GM23338 (cell line): Measurements from ENCODE around the gene PACSIN3.

Experiments
- CREB1 ChIP-seq: fragments of 250-450 bp; sonication (Bioruptor Pico); IDR thresholded peaks from 2 replicates; pipeline ENCODE4 v1.5.0; 2020; ENCODE audit warnings: low read depth, mild to moderate bottlenecking, moderate library complexity
- EZH2 ChIP-seq: fragments of 200-600 bp; sonication (generic); IDR thresholded peaks from one replicate; pipeline ENCODE4 v1.8.0; 2017; ENCODE audit warnings: antibody characterized with exemption, mild to moderate bottlenecking, low read depth; ENCODE audit not compliant: unreplicated experiment
- EZH2phosphoT487 ChIP-seq: fragments of 200-600 bp; sonication (generic); IDR thresholded peaks from one replicate; pipeline ENCODE4 v1.8.1; 2018; ENCODE audit warnings: antibody characterized with exemption; ENCODE audit not compliant: unreplicated experiment
- JUNB ChIP-seq: IDR thresholded peaks from one replicate; pipeline ENCODE4 v1.6.1; 2016; ENCODE audit warnings: antibody characterized with exemption; ENCODE audit not compliant: unreplicated experiment
- NANOG ChIP-seq: IDR thresholded peaks from 2 replicates; pipeline ENCODE4 v1.6.1; 2016; ENCODE audit warnings: antibody characterized with exemption, borderline replicate concordance
- POLR2AphosphoS5 ChIP-seq: IDR thresholded peaks from 2 replicates; pipeline ENCODE4 v1.6.1; 2016; ENCODE audit warnings: antibody characterized with exemption, low read depth
- STAT1 ChIP-seq: IDR thresholded peaks from one replicate; pipeline ENCODE4 v1.6.1; 2016; ENCODE audit warnings: antibody characterized with exemption; ENCODE audit not compliant: unreplicated experiment
- ZNF114 ChIP-seq: fragments of 250-450 bp; sonication (Bioruptor Pico); IDR thresholded peaks from 2 replicates; pipeline ENCODE4 v1.5.0; 2020; ENCODE audit warnings: mild to moderate bottlenecking, moderate library complexity
- TF ChIP-seq, protein P1 (sequence below): IDR thresholded peaks from one replicate; pipeline ENCODE4 v1.6.1; 2018; ENCODE audit warnings: antibody characterized with exemption; ENCODE audit not compliant: unreplicated experiment
- TF ChIP-seq, protein P2 (sequence below), 2 experiments: fragments of 200-600 bp in 1 of 2; sonication (generic) in 1 of 2; conservative IDR thresholded peaks; 2 replicates each; pipeline versions ENCODE4 v1.5.1 to v1.6.1; 2016 to 2017; ENCODE audit warnings: antibody characterized with exemption in 2 of 2, low read depth in 2 of 2, mild to moderate bottlenecking in 2 of 2, moderate library complexity in 1 of 2
- TF ChIP-seq, protein P3 (sequence below): fragments of 250-450 bp; sonication (Bioruptor Pico); IDR thresholded peaks from 2 replicates; pipeline ENCODE4 v1.5.0; 2020; ENCODE audit warnings: mild to moderate bottlenecking, moderate library complexity
- TF ChIP-seq, protein P4 (sequence below): IDR thresholded peaks from 2 replicates; pipeline ENCODE4 v1.6.1; 2016; ENCODE audit warnings: antibody characterized with exemption

DNA sequence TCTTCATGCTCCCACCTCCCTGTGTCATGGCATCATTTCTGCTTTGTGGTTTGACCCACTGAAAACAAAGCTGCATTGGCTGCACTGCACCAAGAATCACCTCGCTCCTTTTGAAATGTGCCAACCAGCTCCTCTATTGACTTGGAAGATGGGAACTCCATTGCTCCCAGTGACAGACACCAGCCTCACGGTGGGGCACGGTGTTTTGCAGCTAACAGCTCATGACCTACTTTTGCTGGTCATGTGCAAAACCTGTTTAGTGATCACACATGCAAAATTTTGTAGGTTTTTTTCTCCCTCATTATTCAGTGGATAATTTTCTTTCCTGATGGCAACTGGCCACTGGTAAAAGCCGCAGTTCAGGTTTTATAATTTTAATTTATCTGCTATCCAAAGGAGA, 46.4 kb downstream of the PACSIN3 start:
- TF ChIP-seq, protein P1, sequence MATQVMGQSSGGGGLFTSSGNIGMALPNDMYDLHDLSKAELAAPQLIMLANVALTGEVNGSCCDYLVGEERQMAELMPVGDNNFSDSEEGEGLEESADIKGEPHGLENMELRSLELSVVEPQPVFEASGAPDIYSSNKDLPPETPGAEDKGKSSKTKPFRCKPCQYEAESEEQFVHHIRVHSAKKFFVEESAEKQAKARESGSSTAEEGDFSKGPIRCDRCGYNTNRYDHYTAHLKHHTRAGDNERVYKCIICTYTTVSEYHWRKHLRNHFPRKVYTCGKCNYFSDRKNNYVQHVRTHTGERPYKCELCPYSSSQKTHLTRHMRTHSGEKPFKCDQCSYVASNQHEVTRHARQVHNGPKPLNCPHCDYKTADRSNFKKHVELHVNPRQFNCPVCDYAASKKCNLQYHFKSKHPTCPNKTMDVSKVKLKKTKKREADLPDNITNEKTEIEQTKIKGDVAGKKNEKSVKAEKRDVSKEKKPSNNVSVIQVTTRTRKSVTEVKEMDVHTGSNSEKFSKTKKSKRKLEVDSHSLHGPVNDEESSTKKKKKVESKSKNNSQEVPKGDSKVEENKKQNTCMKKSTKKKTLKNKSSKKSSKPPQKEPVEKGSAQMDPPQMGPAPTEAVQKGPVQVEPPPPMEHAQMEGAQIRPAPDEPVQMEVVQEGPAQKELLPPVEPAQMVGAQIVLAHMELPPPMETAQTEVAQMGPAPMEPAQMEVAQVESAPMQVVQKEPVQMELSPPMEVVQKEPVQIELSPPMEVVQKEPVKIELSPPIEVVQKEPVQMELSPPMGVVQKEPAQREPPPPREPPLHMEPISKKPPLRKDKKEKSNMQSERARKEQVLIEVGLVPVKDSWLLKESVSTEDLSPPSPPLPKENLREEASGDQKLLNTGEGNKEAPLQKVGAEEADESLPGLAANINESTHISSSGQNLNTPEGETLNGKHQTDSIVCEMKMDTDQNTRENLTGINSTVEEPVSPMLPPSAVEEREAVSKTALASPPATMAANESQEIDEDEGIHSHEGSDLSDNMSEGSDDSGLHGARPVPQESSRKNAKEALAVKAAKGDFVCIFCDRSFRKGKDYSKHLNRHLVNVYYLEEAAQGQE = no peak
- TF ChIP-seq, protein P2, sequence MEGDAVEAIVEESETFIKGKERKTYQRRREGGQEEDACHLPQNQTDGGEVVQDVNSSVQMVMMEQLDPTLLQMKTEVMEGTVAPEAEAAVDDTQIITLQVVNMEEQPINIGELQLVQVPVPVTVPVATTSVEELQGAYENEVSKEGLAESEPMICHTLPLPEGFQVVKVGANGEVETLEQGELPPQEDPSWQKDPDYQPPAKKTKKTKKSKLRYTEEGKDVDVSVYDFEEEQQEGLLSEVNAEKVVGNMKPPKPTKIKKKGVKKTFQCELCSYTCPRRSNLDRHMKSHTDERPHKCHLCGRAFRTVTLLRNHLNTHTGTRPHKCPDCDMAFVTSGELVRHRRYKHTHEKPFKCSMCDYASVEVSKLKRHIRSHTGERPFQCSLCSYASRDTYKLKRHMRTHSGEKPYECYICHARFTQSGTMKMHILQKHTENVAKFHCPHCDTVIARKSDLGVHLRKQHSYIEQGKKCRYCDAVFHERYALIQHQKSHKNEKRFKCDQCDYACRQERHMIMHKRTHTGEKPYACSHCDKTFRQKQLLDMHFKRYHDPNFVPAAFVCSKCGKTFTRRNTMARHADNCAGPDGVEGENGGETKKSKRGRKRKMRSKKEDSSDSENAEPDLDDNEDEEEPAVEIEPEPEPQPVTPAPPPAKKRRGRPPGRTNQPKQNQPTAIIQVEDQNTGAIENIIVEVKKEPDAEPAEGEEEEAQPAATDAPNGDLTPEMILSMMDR (conservative IDR thresholded peaks at IDR 0.05; ENCODE audit: low read depth in 2 of 2) = no peak
- TF ChIP-seq JUNB = no peak
- no peak for TF ChIP-seq EZH2
- TF ChIP-seq STAT1 = no peak
- TF ChIP-seq, protein P3, sequence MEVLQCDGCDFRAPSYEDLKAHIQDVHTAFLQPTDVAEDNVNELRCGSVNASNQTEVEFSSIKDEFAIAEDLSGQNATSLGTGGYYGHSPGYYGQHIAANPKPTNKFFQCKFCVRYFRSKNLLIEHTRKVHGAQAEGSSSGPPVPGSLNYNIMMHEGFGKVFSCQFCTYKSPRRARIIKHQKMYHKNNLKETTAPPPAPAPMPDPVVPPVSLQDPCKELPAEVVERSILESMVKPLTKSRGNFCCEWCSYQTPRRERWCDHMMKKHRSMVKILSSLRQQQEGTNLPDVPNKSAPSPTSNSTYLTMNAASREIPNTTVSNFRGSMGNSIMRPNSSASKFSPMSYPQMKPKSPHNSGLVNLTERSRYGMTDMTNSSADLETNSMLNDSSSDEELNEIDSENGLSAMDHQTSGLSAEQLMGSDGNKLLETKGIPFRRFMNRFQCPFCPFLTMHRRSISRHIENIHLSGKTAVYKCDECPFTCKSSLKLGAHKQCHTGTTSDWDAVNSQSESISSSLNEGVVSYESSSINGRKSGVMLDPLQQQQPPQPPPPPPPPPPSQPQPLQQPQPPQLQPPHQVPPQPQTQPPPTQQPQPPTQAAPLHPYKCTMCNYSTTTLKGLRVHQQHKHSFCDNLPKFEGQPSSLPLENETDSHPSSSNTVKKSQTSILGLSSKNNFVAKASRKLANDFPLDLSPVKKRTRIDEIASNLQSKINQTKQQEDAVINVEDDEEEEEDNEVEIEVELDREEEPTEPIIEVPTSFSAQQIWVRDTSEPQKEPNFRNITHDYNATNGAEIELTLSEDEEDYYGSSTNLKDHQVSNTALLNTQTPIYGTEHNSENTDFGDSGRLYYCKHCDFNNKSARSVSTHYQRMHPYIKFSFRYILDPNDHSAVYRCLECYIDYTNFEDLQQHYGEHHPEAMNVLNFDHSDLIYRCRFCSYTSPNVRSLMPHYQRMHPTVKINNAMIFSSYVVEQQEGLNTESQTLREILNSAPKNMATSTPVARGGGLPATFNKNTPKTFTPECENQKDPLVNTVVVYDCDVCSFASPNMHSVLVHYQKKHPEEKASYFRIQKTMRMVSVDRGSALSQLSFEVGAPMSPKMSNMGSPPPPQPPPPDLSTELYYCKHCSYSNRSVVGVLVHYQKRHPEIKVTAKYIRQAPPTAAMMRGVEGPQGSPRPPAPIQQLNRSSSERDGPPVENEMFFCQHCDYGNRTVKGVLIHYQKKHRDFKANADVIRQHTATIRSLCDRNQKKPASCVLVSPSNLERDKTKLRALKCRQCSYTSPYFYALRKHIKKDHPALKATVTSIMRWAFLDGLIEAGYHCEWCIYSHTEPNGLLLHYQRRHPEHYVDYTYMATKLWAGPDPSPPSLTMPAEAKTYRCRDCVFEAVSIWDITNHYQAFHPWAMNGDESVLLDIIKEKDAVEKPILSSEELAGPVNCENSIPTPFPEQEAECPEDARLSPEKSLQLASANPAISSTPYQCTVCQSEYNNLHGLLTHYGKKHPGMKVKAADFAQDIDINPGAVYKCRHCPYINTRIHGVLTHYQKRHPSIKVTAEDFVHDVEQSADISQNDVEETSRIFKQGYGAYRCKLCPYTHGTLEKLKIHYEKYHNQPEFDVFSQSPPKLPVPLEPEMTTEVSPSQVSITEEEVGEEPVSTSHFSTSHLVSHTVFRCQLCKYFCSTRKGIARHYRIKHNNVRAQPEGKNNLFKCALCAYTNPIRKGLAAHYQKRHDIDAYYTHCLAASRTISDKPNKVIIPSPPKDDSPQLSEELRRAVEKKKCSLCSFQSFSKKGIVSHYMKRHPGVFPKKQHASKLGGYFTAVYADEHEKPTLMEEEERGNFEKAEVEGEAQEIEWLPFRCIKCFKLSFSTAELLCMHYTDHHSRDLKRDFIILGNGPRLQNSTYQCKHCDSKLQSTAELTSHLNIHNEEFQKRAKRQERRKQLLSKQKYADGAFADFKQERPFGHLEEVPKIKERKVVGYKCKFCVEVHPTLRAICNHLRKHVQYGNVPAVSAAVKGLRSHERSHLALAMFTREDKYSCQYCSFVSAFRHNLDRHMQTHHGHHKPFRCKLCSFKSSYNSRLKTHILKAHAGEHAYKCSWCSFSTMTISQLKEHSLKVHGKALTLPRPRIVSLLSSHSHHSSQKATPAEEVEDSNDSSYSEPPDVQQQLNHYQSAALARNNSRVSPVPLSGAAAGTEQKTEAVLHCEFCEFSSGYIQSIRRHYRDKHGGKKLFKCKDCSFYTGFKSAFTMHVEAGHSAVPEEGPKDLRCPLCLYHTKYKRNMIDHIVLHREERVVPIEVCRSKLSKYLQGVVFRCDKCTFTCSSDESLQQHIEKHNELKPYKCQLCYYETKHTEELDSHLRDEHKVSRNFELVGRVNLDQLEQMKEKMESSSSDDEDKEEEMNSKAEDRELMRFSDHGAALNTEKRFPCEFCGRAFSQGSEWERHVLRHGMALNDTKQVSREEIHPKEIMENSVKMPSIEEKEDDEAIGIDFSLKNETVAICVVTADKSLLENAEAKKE (CRISPR knock-in tag) = no peak
- TF ChIP-seq POLR2AphosphoS5 = no peak
- no peak for TF ChIP-seq CREB1 (CRISPR knock-in tag)
- TF ChIP-seq EZH2phosphoT487 = no peak
- no peak for TF ChIP-seq NANOG
- TF ChIP-seq ZNF114 (CRISPR knock-in tag) = no peak
- TF ChIP-seq, protein P4, sequence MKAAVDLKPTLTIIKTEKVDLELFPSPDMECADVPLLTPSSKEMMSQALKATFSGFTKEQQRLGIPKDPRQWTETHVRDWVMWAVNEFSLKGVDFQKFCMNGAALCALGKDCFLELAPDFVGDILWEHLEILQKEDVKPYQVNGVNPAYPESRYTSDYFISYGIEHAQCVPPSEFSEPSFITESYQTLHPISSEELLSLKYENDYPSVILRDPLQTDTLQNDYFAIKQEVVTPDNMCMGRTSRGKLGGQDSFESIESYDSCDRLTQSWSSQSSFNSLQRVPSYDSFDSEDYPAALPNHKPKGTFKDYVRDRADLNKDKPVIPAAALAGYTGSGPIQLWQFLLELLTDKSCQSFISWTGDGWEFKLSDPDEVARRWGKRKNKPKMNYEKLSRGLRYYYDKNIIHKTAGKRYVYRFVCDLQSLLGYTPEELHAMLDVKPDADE = no peak
